ENCODE results near the gene TRPV3.

- TF ChIP-seq CTCF (conservative IDR thresholded peaks at IDR 0.05 in 1 of 2, IDR thresholded peaks at IDR 0.05 in 1 of 2; ENCODE audit: low read depth in 1 of 2, low read length in 2 of 2) (no peak), EZH2 (IDR thresholded peaks at IDR 0.05; ENCODE audit: low read length, missing control alignments) (no peak)
Measured at GRCh38 chr17:3555189-3555796, 2.3 kb downstream of the TRPV3 start.
